H1 (cell line): ENCODE results near the gene PRKCH. TPM values are rescaled to one million over a fixed set of nuclear protein-coding genes. Genes with fewer than 3 reads are reported as not detected.

Experiments
- KDM1A ChIP-seq: fragments of 200-600, 300-600 bp; sonication (generic); IDR thresholded peaks from 2 replicates; pipeline ENCODE4 v1.7.1; 2016; ENCODE audit warnings: mild to moderate bottlenecking, low read length, borderline replicate concordance
- KDM5A ChIP-seq: fragments of 200-600 bp; IDR thresholded peaks from 2 replicates; pipeline ENCODE4 v1.7.1; 2012; ENCODE audit warnings: mild to moderate bottlenecking, low read length, inconsistent platforms, mixed read lengths
- MAFK ChIP-seq: IDR thresholded peaks from 2 replicates; pipeline ENCODE4 v1.6.1; 2012; ENCODE audit warnings: low read depth, mild to moderate bottlenecking, improper control_type of control experiment, low read length
- SIRT6 ChIP-seq: IDR thresholded peaks from one replicate; pipeline ENCODE4 v1.7.1; 2012; ENCODE audit warnings: low read length, inconsistent platforms
- polyA plus RNA-seq, 7 experiments: library from polyadenylated mRNA; depleted of rRNA in 3 of 7; stranded (reverse) in 5 of 7; unstranded in 2 of 7; fragments of >200 nt in 5 of 7; fragments of 200-250 nt in 2 of 7; gene quantifications; 1 replicate in 5 of 7; 2 replicates in 1 of 7; 4 replicates in 1 of 7; pipeline versions ENCODE4 v1.2.1 to v1.2.3, GENCODE V29; 2011 to 2013; ENCODE audit warnings: missing spikeins in 2 of 7, mixed read lengths in 2 of 7
- total RNA-seq: library from RNA; stranded (reverse); fragmentation: NEBNext Ultra II Directional; extraction: Animal tissue kit (Norgen Biotek cat#: 25700); gene quantifications from 2 replicates; pipeline ENCODE4 v1.2.1, GENCODE V29; 2021

PRKCH gene
- total and polyA plus RNA-seq, 2 of the 8 experiments (the other 6 are each of a cell fraction or from before 2014, with no cell fraction given), result 6.4 to 7.0 TPM

- no peak for TF ChIP-seq MAFK
- TF ChIP-seq SIRT6, result no peak
- no peak for TF ChIP-seq KDM1A
- TF ChIP-seq KDM5A, result no peak
Observed at GRCh38 chr14:61451491-61451890, 130.1 kb downstream of the PRKCH start (continued).
